Stimulated activated CD8-positive, alpha-beta memory T cell treated with anti-CD3 and anti-CD28 coated beads, Interleukin-15, amount 100 ng/mL, for 1 hour (primary cell): ENCODE data around the gene TRAM2.

Experiments used
- DNase-seq: peaks from one replicate; pipeline ENCODE4 v3.0.0-alpha.2; 2020; ENCODE audit warnings: low read depth

The TRAM2 gene

DNA sequence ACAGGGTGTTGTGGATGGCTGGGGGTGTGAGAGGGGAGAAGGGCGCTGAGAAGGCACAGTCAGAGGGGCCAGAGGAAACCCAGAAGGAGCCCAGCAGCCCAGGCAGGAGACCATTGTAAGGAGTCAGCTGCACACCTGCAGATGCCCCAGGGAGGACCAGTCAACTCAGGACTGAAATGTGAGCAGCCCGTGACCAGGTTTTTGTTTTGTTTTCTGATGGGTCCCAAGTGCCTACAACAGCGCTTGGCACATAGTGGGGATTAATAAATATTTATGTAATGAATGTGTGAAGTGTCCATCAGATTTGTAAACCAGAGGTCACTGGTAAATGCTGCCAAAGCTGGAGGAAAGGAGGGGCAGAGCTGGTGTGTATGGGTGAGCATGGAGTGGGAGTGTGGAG, 30.2 kb downstream of the TRAM2 start:
- no peak for DNase-seq

DNA sequence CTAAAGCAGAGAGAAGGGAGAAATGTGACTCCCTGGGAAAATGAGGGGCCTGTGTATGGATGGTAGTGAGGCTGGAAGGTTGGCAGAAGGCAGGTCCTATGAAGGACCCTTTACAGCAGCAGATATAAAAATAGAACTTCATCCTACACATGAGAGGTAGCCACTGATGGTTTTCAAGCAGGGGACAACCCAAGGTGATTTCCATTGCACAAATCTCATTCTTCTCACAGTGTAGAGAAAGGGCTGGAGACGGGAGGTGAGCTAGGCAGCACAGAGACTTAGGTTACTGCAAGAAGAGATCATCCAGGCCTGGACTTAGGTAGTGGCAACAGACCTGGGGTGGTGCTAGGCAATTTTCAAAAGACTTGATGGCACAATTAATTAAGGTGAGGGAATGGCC, 30.7 kb downstream of the TRAM2 start:
- DNase-seq, result no peak

DNA sequence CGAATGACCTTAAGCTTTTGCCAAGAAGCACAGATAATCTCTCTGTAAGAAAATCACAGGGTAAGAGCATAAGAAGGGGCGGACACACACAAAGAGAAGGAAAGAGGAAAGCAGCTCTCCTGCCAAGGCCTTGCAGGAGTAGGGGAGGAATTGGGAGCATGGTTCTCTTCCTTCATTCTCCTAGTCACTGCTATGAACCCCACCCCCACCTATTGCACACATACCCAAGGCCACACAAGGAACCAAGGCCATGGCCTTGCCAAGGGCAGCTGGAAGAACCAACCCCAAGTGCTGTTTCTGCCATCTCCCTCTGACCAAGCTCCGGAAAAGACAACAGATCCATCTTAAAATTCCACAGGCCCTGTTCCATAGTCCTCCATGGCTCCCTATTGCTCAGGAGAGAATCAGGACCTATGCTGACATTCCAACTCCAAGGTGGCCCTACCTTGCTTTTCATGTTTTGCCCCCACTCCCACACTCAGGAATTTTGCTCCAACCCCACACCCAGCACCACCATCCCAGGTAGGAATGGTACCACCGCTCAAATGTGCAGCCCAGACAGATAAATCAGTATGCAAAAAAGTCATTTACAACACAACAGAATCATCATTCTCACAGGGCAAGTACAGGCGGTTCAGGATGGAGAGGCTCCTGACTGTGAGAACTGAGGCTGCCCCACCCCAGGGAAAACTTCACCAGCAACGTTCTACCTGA, 31.3 kb downstream of the TRAM2 start:
- DNase-seq, result no peak

DNA sequence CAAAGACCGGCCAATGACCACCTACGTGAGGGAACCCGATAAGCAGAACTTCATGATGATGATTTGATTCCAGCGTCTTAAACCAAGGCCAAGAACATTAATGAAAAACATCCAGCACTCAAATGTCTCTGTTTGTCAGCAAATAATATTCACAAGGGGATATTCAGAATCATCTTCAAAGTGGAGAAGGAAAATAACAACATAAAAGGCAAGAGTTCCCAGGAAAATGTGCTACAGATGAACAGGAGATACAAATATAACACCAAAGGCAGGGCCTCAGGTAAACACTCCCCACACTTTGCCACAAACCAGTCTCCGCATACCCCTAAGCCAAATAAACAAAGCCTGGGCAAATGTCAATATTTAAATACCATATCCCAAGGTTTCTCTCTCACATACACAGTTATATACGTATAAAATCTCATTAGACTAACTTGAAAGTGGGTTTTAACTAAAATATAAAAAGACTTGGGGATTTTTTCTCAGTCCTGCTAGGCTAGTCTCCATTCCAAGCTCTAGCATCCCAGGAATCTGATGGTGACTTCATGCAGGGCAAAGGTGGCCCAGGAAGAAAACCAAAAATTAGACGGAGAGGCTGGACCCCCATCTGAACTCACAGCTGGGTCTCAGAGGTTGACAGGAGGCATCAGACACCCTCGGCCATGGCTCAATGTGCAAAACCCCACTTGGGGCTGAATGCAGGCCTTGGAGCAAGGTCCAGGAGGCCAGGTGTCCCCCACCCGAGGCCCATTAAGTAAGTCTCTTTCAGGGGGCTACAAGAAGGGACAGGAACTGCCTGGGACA, 32.1 kb downstream of the TRAM2 start:
- no peak for DNase-seq

DNA sequence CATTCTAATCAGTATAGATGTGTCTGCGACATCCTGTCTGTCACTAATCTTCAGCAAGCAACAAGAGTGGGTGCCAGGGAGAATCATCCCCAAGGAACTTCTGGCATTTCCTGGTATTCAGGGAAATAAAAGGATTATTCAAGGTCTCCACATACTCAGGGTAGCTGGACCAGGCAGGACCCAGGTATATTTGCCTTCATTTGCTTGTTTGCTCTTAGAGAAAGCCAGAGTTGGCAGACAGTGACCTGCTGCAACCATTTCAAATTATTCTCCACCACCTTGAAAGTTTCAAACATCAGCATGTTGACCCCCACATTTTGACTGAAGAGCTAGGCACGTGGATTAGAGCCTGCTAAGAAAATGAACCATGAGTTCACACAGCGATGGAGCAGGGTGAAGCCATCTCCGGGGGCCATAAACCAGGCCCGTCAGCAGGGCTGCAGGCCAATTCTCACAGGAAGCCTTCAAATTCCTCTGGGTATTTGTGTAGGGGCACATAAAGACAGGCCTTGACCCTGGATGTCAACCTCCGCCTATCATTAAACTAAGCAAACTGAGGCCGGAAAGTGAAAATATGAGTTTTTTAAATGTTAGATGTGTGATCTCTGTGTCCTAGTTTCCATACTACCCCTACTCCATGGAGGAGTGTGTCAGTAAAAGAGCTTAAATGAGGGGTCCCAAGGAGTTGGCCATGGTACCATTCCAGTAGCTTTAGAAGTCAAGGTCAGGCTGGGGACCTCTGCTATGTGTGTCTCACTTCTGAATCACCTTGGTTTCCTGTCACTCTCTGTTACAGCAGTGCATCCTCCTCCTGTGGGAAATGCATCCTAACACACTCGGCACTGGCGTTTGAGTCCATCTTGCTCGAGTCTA, 32.9 kb downstream of the TRAM2 start:
- no peak for DNase-seq

DNA sequence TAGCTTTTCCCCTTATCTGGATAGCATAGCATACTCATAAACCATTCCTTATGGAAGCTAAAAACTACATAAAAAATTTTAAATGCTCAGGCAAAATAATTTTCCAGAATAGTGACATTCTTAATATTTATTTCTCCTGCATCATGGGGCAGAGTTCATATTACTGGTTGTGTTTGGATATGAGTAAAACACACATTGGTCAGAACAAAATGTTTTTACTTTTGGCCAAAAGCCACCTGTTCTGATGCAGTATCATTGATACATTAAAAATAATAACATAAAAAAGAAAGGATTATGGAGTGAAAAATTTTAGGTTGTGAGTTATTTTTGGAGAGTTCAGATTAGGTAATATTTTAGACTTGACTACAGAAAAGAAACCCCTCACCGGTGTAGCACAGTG, 33.6 kb downstream of the TRAM2 start:
- no peak for DNase-seq

DNA sequence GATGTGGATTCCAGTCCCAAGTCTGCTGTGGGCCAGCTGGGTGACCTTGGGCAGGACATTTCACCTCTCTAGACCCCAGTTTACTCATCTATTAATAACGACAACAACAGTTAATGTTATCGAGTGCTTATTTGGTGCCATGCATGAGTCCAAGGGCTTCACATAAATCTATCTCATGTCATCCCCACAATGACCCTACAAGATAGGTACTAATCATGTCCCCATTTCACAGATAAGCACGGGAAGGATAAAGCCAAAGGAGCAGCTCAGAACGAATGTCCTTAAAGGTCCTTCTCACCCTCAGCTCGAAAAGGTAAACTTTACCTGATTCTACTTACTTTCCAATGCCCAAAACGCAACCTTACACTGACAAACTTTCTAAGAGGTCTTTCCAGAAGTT, 35.7 kb downstream of the TRAM2 start:
- no peak for DNase-seq

DNA sequence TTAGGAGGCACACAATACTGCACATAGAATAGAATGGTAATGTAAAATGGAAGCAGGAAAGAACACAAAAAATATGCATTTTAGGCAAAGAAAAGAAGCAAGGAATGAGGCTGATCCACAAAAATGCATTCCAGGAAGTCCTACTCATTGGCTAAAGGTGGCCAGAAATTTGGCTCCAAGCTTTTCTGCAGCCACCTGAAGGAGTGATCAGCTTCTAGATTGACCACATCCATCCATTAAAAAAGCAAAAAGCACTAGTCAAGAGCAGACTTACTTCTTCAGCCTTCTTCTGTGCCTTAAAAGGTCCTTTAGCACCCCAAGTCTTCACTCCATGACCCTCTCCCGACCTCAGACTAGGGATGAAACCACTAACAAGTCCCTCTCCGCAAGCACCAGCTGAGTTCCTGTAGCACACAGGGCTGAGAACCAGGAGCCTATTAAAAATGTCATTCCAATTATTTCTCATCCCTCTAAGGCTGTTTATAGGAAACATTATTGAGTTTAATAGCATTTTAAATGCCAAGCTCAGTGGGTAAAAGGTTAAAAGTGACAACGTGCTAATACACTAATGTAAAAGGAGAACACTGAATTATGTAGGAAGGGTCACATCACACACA, 36.5 kb downstream of the TRAM2 start:
- DNase-seq, result no peak

DNA sequence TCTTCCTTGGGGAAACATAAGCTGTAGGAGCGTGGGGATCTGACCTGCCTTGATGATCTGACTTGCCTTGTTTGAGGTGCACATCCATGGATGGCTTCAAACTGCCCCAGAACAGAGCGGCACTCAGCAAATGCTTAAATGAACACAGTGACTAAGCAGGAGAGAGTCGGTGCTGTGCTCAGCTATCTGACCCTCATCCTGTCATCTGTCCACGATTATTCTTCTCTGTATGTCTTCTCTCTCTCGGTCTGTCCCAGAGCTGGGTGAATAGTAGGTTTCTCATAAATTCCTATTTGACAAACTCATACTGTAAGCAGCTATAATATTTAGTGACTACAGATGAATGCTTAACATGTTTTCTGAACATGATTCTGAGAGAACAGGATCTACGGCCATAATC, 37.3 kb downstream of the TRAM2 start:
- no peak for DNase-seq

DNA sequence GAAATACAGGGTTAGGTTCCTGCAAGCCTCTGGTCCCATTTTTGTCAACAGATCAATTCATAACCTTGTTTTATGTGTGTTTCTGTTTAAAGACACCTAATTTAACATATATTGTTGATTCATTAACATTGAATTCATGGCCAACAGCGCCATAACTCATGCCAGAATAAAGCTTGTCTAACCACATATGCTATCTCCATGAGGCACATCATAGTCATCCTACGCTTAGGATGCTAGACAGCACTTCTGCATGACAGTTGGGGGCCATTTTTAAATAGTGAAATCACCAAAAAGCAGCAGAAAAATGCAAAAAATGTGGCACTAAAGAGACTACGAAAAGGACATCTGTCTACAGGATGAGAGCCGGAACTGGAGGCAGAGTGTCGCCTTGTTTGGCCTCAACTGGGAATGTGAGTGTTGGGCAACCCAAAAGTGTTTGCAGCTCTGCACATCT, 37.9 kb downstream of the TRAM2 start:
- DNase-seq, result no peak

DNA sequence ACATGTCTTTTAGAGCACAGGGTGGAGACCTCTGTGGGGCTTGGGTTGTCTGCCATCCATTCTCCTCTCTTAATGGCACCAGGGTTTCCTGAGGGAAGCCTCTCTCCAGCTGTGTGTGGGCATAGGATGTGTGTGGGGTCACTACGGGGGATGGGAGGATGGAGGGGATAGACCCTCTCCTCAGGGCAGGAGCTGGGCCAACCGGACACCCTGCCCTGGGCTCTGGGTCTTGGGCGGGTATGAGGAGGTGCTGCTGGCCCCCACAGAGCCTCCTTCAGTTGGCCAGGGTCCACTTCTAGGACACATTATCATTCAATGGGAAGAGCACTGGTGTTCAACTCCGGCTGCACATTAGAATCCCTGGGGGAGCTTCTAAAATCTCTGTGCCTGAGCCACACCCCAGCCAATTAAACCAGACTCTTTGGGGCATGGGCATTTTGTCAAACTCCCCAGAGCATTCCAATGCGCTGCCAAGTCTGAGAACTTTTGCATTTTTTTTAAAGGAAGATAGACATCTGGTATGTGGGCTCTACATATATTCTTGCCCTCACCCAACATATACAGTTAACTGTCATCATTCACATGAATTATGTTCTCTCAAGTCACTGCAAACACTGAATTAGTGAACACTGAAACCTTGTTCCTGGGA, 38.5 kb downstream of the TRAM2 start:
- no peak for DNase-seq

DNA sequence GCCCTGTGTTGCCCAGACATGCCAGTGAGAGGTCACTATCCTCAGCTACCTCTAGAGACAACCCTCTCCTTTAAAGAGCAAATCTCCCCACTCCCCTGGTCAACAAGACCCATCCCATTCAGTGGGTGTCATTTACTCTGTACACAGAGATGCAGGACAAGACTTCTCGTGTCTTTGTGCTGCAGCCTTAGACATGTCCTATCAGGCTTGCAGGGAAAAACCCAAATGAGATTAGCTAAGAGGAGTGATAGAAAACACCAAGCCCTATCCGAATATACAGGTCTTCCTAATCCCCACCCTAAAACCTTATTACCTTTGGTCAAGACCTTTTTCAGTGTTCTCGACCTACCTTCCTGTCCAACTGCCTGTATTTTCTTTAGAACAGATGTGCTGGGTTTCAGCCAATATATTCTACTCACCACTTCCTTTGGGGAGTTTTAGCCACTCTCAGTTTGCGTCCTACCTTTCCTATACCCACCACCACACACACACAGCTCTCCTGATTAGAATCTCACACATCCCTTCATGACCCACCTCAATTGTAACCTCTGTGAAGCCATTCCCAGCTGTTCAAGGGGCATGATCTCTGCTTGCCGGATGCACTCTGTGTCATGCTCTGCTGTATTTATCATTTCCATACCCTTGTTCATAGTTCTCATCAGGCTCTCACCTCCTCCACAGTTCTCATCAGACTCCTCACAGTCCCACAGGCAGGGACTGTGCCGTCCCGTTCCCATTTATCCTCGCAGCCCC, 39.7 kb downstream of the TRAM2 start:
- DNase-seq, result no peak

DNA sequence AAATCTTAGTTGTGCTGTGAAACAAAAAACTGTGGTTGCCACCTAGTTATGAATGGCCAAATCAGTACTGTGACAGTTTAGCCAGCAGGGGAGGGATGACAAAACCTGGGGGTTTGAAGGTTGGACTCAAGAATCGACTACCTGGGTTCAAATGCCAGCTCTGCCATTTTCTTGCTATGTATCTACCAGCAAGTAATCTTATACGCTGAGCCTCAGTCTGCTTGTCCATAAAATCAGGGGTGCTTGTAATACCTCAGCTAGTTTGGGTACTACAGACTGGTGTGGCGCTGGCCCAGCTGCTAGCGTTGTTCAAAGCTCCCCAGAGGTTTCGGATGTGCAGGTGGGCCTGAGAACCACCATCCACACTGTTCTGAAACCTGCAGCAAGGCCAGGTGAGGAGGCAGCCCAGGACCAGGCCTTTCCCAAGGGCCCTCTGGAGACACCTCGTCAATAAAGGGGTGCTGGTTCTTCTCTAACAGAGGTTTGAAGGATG, 40.4 kb downstream of the TRAM2 start:
- DNase-seq, result no peak

DNA sequence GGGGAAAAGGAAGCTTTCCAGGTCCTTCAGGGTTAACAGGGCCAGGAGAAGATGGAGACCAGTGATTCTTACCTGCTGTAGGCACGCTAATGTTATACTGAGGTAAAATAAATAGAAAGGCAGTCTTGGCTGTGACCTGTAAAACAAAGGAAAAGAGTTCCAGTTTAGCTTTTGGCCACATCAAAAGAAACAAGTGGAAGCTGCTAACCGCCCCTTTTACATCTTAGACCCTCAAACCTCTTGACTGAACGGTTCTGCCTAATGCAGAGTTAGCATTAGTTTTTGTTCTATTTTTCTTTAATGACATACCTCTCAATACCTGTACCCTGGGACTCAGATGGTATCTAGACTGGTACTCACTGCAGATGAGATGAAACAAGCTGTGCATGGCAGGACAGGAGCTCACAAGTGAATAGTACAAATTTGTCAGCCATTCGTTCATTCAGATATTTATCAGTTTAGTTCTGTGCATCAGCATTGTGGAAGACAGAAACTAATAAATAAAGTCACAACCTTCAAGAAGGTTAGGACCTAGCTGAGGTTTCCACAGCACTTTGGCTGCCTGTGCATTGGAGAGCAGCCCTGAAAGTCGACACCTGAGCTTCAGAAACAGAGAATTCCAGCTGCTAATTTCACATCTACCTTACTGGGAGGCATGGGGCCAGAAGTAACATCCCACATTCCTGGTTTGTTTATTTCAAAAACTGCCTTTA, 41.0 kb downstream of the TRAM2 start:
- no peak for DNase-seq

DNA sequence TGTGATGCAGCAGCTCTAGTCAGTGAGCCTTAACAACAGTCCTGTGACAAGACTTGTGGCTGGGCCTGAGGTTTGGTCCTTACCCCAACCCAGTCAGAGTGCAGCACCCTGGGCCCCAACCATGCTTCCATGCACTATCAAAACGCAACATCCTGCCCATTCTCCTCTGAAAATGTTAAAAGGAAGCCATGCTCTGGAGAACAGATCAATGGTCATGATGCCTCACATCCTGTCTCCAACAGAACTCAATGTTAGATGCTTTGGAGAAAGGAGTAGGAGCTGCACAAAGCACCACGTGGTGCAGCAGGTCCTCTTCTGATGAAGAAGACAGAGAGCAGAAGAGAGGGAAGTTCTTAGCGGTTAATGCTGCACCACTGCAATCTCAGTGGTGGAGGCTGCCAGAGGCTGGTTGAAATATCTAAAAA, 41.9 kb downstream of the TRAM2 start:
- no peak for DNase-seq

DNA sequence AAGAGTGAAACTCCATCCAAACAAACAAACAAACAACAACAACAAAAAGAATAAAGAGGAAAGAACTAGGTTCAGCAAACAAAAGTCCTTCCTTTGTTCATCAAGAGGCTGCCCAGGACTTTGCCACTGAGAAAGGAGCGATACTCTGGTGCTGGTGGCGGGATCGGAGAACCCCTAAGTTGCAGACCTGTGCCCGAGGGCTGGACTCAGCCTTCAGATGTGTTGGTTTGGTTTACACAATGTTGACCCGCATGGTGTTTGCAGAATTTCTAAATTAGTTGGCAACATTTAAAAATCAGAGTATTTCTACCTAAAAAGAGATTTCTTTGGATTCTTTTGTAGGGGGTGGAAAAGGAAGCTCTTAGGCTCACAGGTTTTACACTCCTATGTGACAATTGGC, 42.5 kb downstream of the TRAM2 start:
- DNase-seq, result no peak

DNA sequence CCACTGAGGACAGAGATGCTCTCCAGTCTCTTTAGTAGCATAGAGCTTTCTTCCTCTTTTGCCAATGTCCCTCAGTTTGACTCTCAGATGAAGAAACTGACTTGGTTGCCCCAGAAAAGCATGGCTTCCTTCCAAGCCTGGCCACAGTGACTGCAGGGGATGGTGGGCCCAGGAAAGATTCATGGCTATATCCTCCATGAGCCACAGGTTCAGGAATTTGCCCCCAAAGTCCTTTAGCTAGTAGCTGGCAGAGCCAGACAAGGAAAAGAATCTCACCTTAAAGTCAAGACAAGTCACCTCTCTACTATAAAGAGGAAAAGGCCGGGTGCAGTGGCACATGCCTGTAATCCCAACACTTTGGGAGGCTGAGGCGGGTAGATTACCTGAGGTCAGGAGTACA, 43.4 kb downstream of the TRAM2 start:
- DNase-seq, result no peak

DNA sequence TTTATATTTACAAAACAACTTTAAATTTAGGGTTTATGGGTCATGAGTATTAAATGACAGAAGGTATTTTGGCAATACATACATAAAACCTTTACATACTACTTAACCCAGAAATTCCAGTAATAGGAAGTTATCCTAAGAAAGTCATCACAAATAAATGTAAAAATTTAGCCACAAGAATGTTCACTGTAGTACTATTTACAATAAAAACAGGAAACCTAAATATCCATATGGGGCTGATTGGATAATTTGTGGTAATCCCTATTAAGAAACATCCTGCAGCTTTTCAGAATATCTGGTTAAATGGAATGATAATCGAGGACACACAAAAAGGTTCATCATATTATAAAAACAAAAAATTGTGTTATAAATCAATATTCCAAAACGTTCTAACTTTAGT, 44.4 kb downstream of the TRAM2 start:
- no peak for DNase-seq

DNA sequence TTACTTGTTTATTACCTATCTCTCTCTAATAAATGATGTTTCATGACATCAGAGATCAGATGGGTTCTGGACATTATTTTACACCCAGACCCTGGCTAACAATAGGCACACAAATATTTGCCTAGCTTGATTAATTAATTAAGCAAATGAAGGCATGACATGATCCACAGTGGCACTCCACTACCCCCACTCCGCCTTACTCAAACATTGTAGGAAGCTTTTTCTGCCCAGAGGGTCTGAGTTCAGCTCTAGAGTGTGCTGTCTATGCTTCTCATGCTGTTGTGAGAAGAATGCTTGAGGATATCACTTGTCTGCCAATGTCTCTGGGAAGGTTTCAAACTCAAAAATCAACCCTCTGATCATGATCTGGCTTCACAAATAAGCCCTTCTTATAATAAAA, 45.0 kb downstream of the TRAM2 start:
- DNase-seq, result no peak

DNA sequence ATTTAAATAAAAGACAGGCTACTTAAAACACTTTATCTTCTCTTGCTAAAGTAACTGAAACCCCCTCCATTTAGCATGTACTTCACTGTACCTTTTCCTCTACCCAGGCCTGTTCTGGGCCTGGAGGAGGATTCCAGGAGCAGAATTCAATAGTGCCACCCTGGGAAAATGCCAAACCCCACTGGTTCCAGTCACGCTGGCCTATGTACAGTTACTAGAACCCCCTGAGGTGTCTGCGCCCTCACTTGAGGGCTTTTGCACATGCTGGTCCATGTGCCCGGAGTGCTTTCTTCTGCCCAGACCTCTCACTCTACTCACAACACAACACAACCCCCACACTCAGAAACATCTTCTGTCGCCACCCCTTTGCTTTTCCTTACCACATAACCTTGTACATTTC, 45.5 kb downstream of the TRAM2 start:
- no peak for DNase-seq
